Astrocyte of the cerebellum (primary cell): Measurements from ENCODE around the gene CRYM.
"Not testable (repeated sequence)": the region's sequence is repeated elsewhere in the genome, so short reads cannot be mapped to it uniquely, and the experiment has no call there.

ENCODE experiments used
- DNase-seq: peaks from one replicate; pipeline ENCODE4 v3.0.0-alpha.2; 2011; ENCODE audit warnings: low read depth
- H3K4me3 ChIP-seq: 2 replicates; pipeline ENCODE4 v1.5.1; 2011; ENCODE audit warnings: mild to moderate bottlenecking, low read depth, low read length, moderate library complexity
- CTCF ChIP-seq: IDR thresholded peaks from 2 replicates; pipeline ENCODE4 v1.5.1; 2012; ENCODE audit warnings: low read length, low read depth, moderate library complexity, mild to moderate bottlenecking; ENCODE audit errors: missing control alignments
- in situ Hi-C: cut with HindIII; loops from 2 replicates; pipeline ENCODE4 v1.10.0; 2017; ENCODE audit warnings: low sequenced_read_pairs

CRYM gene

GRCh38 chr16:21302898-21303528, 24.9 kb upstream of the CRYM start:
- DNase-seq = no peak
- in situ Hi-C loops = loop anchor here (5.0 kb wide), 1 partner anchor 456 kb away; no protein-coding TSS in a partner anchor
- TF ChIP-seq CTCF = no peak
- no peak overlapping the region for H3K4me3 ChIP-seq

DNA sequence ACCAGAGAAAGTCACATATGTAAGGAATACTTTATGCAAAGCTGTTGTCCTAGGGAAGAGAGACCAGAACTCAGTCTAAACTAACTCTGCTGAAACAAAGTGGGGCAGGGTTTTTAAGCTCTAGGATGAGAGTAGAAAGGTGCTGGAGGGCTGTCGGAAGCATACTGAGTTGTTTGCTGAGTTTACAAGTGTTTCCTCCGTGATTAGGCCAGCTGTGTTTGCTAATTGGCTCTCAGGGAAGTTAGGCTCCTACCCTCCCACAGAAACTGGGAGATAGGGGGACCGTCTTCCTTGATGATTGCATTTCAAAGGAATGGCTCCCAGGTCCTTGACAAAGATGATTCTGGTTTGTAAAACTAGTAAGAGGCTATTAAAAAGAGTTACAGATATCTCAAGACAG, 24.4 kb upstream of the CRYM start:
- DNase-seq = no peak
- no peak overlapping the region for H3K4me3 ChIP-seq
- in situ Hi-C loops = loop anchor here (5.0 kb wide), 1 partner anchor 455 kb away; no protein-coding TSS in a partner anchor
- no peak for TF ChIP-seq CTCF

- peak overlapping the region; percentile 62 for H3K4me3 ChIP-seq
- DNase-seq = no peak
- in situ Hi-C loops = loop anchor here (5.0 kb wide), 1 partner anchor 455 kb away; no protein-coding TSS in a partner anchor
- TF ChIP-seq CTCF = no peak
Measured at GRCh38 chr16:21301895-21302291, 23.8 kb upstream of the CRYM start.

DNA sequence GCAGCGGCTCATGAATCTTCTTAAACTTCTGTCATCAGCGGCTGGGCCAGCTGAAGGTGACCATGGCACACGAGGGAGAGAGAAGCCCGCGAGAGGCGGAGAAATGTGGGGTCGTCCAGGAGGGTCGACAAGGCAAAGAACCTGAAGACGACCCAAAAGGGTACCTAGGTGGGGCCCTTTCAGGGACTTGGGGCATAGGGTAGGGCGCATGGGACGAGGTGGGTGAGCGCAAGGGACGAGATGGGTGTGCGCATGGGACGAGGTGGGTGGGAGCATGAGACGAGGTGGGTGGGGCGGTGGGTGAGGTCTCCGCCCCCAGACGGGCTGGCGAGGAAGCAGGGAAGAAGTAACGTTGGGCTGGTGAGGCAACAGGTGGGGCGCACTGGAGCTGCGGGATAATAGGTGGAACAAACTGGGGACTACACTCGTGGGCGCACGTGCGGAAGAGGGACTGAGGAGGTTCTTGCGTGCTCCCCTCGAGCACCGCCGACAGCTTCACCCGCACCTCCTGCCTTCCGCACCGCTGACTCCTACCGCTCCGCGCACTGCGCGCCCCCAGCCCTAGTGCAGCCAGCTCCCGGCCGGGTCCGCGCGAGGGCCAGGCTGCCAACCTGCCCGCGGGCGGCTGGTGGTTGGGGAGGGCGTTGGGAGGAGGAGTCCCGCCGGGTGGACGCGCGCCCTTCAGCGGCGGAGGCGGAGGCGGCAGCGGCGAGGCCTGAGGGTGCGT, 23.2 kb upstream of the CRYM start:
- no peak for DNase-seq
- no peak for TF ChIP-seq CTCF
- in situ Hi-C loops = loop anchor here (5.0 kb wide), 1 partner anchor 454 kb away; no protein-coding TSS in a partner anchor
- H3K4me3 ChIP-seq = peak overlapping the region; percentile 62

DNA sequence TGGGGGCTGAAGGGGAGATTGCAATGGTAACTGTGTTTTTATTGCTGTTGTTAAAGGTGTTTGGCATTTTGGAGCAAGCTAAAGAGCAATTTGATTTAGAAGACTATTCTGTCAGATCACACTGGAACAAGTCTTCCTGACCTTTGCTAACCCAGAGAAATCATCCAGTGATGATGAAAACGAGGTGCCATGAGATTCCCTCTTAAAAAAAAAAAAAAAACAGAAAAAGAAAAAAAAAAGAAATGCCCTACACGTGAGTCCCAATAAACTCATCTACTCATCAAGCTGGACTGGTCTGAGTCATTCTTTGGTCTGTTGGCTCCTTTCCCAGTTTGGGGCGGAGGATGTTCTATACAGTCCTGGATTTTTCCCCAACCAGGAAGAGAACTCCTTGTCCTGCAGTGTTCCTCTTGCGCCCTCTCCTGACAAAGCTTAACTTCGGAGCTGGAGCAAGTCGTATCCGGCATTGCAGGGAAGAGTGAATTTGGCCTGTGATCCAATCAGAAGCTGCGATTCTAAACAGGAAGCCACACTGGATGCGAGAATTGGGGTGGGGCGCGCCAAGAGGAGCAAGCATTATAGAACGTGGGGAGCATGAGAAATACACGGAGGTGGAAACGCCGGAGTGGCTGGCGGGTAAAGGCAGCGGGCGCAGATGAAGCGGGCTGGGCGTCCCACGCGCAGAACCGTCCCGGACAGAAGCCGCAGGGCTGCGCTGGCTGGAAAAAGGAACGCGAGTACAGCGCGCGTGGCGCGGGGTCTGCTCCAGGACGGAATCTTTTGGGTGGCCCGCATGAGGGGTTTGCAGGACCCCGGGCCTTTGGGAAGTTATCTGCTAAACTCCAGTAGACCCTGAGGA, 22.4 kb upstream of the CRYM start:
- in situ Hi-C loops = loop anchor here (5.0 kb wide), 1 partner anchor 453 kb away; no protein-coding TSS in a partner anchor
- TF ChIP-seq CTCF = peak; percentile 95
- peak overlapping the region; percentile 62 for H3K4me3 ChIP-seq
- peak; percentile 100 for DNase-seq

GRCh38 chr16:21289789-21290188, 11.7 kb upstream of the CRYM start:
- DNase-seq, H3K4me3 ChIP-seq, in situ Hi-C loops: not testable (repeated sequence)
